Suppressor macrophage treated with lipopolysaccharide for 1 hour (primary cell): ENCODE measurements around the gene FMN1.

Experiments
- DNase-seq, 3 donors: peaks; one replicate each; pipeline ENCODE4 v3.0.0-alpha.2; 2020 to 2022

Gene FMN1

GRCh38 chr15:33045066-33045810 lies 149.3 kb downstream of the FMN1 start:
- no peak for DNase-seq

DNA sequence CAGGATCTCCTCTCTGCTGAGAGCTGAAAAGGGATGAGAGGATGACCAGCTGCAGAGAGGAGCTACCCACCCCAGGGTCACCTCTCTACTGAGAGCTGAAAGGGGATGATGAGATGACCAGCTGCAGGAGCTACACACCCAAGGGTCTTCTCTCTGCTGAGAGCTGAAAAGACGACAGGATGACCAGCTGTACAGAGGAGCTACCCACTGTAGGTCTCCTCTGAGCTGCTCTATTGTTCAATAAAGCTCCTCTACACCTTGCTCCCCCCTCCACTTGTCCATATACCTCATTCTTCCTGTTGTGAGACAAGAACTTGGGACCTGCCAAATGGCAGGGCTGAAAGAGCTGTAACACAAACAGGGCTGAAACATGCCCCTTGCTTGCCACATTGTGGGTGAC lies 149.9 kb downstream of the FMN1 start:
- no peak for DNase-seq

DNA sequence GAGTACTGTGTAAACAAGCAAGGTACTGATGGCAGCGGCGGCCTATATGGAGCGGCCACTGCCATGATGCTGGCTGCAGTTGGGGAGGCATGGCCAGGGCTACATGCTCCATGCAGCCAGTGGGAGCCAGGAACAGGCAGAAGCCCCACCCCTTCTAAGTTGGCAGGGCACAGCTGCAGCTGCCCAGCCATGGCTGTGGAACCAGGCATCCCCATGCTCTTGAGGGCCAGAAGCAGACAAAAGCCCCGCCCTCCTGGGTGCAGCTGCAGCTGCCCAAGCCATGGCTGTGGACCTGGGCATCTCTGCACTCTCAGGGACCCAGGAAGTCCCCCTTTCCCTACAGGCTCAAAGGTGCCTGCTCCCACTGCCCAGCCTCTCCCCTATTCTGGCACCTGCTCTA lies 150.9 kb downstream of the FMN1 start:
- no peak for DNase-seq

DNA sequence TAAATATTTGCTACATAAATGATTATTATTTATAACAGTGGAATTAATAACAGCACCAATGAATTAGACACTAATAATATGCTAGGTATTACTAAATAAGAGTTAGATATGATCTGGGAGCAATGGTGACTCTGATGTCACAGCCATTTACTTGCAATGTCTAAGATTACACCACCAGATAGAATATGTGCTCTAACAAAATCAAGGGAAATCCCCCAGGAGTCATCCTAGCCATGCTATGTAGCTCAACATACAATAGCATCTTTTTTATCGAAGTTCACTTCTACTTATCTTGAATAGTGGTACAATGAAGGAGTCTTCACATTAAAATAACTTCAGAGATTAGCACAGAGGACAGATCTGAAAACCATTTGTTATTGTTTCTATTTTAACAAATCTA lies 154.0 kb downstream of the FMN1 start:
- DNase-seq = peak; percentile 41 to 70 (median 57)

DNA sequence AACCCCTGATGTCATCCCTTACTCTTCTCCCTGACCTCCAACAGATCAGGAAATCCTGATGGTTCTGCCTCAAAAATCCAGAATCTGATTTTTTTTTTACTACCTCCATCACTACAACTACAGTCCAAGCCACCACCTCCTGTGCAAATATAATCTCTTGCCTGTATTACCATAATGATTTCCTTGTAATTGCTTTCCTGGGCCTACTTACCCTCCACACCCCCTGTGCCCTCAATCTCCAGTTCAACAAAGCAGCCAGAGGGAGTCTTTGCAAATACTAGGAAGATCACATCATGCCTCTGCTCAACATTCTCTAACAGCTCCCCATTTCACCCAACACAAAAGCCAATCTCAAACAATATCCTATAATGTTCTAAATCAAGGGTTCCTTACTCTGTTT lies 159.9 kb downstream of the FMN1 start:
- DNase-seq = no peak

DNA sequence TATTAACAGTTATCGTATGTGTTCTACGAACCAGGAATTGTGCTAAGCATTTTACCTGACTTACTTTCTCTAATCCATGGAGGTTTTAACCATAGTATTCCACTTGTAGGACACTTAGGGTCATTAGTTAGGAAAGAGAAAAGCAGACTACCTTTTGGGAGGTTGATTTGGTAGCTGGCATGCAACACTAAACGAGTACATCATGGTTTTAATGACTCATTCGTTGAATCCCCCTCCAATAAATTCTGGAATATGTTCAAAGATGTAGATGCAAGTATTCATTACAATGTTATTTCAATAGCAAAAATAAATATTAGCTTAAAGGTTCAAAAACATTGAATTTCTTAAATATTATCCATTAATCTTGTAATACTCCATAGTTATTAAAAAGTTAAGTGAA lies 162.5 kb downstream of the FMN1 start:
- DNase-seq = no peak

DNA sequence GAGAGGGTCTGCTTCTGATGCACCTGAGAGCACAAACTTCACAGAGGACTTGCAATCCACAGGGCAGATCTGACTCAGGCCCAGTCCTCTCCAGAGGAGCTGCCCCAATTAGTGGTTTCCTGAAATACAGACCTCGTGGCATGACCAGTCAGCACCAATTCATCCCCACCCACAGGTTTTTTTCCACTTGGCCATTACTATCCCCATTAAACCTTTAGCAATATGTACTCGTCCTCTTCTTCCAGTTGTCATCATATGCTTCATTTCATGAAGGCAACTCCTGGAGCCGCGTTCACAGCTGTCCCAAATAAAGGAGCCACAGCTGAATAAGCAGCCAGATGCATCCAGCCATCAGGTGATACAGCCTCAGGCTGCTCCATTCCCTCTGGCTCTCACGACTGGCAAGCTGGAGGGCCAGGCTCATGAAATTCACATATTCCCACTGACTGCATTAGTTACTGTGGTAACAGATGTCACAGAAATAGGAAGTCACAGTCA lies 163.1 kb downstream of the FMN1 start:
- peak; percentile 74 to 82 (median 78) for DNase-seq

- no peak for DNase-seq
Observed at GRCh38 chr15:33030315-33030714, 164.2 kb downstream of the FMN1 start.

DNA sequence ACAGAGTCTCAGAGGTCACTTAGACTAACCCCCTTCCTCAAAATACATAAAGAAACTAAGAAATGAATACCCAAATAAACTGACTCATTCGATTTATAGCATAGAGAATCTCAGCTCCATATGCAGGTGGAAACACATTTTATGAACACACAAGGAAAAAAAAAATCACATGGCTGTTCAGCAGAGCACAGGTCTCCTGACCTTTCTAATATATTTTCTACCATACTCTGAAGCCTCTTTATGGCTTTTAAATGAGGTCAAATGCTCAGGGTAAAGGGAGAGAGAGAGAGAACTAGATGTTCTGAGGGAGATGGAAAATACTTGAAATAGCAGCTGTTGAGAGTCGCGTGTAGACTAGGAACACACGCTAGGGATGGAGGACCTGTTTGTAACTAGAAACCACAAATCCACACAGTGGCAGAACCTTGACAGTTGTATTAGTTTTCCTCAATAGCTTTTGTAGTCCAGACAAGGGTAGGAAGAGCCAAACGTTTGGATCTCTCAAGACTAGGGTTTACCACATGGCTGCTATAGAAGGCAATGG lies 165.3 kb downstream of the FMN1 start:
- no peak for DNase-seq

- DNase-seq = no peak
Observed at GRCh38 chr15:33028495-33028894, 166.0 kb downstream of the FMN1 start.

GRCh38 chr15:33027306-33028035 lies 167.0 kb downstream of the FMN1 start:
- no peak for DNase-seq

DNA sequence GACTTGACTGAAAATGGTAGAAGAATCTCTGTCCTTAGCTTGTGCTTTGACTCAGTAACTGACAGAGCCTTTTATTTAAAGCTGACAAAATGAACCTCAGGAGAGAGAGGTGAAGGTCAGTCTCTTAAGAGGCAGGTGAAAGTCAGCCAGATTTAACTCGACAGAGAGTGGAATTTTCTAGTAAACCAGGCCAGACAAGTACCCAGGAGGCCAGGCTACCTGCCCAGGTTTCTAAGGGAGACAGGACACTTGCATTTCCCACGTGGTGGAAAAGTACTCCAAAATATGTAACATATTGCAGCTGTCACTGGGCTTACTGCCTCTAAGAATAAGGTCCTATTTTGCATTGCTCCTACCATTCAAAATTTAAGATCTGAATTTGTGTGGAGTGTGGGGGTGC lies 167.9 kb downstream of the FMN1 start:
- DNase-seq = no peak

DNA sequence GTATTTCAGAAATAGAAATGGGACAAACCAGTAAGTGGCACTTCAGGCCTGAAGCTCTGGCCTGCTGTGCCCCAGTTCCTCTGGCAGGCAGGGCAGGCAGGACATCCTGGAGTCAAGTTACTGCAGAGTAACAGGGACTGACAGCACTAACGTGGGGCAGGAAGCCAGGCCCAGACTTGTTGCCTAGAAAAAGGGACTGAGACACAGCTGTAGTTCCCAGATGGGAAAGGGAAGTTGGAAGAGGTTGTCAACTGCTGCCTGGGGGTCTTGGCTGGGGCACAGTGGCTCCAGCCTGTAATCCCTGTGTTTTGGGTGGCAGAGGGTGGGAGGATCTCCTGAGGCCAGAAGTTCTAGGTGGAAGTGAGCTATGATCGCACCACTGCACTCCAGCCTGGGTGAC lies 171.9 kb downstream of the FMN1 start:
- peak in 1 of 3 donors; percentile 24 for DNase-seq

DNA sequence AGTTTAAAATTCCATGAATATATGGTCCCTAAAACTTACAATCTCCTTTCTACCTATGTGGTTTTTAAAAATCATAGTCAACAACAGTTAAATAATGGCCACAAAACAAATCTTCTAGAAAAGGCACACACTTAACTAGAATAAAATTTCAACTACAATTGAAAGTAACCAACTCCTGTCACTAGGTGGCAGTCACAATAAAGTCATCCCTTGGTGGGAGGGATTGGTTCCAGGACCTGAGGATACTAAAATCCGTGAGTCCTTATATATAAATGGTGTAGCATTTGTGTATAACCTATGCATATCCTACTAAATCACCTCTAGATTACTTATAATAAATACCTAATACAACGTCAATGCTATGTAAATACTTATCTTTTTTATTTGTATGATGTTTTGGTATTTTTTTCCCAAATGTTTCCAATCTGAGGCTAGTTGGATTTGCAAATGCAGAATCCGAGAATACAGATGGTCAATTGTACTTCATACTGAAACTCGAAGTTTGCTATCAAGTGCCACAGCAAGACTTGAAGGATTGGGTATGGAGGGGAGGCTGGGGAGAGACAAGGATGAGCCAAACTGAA lies 172.6 kb downstream of the FMN1 start:
- DNase-seq = peak; percentile 57 to 63 (median 59)

DNA sequence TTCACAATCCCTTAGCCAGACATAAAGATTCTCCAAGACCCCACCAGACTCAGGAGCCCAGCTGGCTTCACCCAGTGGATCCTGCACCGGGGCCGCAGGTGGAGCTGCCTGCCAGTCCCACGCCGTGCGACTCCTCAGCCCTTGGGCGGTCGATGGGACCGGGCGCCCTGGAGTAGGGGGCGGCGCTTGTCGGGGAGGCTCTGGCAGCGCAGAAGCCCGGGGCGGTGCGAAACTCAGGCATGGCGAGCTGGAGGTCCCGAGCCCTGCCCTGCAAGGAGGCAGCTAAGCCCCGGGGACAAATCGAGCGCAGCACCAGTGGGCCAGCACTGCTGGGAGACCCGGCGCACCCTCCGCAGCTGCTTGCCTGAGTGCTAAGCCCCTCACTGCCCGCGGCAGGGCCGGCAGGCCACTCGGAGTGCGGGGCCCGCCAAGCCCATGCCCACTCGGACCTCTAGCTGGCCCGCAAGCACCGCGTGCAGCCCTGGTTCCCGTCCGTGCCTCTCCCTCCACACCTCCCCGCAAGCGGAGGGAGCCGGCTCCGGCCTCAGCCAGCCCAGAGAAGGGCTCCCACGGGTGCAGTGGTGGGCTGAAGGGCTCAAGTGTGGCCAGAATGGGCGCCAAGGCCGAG lies 175.0 kb downstream of the FMN1 start:
- no peak for DNase-seq

DNA sequence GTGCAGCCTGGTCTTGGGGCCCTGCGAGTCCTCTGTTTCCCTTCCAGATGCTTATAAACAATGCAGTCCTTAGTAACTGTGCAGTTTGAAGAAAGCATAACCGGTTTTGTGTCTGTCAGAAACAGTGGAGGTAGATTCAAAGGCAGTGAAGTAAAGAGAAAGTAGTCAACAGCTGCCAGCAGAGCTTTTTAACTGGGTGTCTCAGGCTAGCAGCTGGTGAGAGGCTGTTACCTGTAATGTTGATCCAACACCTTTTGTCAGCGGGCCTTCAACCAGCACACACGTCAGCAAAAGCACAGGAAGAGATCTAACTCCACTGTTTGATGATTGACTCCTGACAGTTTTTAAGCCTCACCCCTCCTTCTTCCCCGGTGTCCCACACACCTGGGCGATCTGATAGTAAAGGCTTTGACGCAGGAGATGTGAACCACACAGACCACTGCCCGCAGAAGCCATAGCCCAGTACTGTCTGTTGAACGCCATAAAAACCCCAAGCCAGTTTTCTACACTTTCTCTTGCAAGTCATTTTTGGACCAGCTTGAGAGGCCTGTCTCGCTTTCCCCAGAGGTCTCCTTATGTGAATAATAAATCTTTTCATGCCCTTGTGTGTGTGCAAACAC lies 178.0 kb downstream of the FMN1 start:
- no peak for DNase-seq

GRCh38 chr15:33014586-33014985 lies 179.9 kb downstream of the FMN1 start:
- DNase-seq = no peak

DNA sequence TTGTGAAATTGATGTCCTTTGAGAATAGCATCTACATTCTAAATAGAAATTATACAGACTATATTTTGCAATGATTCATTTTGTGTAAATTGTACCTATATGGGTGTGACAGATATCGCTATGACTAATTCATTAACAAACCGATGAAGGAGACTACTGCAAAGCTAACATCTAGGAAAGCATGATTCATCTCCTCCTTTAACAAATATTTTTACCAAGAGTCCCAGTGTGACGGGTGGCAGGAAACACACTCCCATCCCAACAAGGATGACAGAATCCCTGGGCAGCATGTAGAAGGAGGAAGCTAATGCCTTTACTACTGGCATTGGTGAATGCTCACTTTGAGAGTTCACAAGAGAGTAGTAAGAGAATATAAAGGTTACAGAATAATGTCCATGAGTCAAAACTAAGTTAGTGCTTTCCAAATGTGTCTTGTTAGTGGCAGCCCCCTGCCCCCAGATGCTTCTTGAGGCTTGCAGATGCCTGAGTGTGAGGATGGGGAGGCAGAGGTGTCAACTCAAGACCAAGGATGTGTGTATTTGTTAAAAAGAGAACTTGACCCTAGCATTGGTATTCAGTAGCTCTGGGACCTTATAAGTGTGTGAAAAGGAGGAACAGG lies 180.6 kb downstream of the FMN1 start:
- peak; percentile 63 to 82 (median 68) for DNase-seq

GRCh38 chr15:33011976-33012375 lies 182.5 kb downstream of the FMN1 start:
- no peak for DNase-seq

GRCh38 chr15:33009603-33010002 lies 184.9 kb downstream of the FMN1 start:
- no peak for DNase-seq

- no peak for DNase-seq
Observed at GRCh38 chr15:33009026-33009425, 185.5 kb downstream of the FMN1 start.
